Natural killer cell treated with Interleukin-12 subunit alpha and Interleukin-12 subunit beta and Interleukin-15 and Interleukin-18, amount 100 ng/mL, for 72 hours (primary cell): ENCODE data around the gene TRIM22. TPM values are rescaled to one million over a fixed set of nuclear protein-coding genes. Genes with fewer than 3 reads are reported as not detected.

Experiments
- ATAC-seq, 2 donors: fragments of 150-1000 bp; cut with Tn5 transposase in 1 of 2; sonication (Bioruptor Pico), chemical (Tn5 transposase) in 1 of 2; 2 replicates each; pipeline ENCODE4 v1.10.0; 2021
- DNase-seq: peaks from one replicate; pipeline ENCODE4 v3.0.0; 2022; ENCODE audit warnings: low spot score
- H3K27ac Mint-ChIP-seq, 2 donors: 1 replicate in 1 of 2; 2 replicates in 1 of 2; pipeline ENCODE4 v1.8.0; 2022; ENCODE audit warnings: mixed read lengths in 2 of 2, mild to moderate bottlenecking in 1 of 2, moderate library complexity in 1 of 2
- H3K27me3 Mint-ChIP-seq, 2 donors: 1 replicate in 1 of 2; 2 replicates in 1 of 2; pipeline ENCODE4 v1.8.0; 2022; ENCODE audit warnings: mixed read lengths in 2 of 2
- H3K36me3 Mint-ChIP-seq: one replicate; pipeline ENCODE4 v1.8.0; 2022; ENCODE audit warnings: mixed read lengths
- H3K4me1 Mint-ChIP-seq, 2 donors: 1 replicate in 1 of 2; 2 replicates in 1 of 2; pipeline ENCODE4 v1.8.0; 2022; ENCODE audit warnings: low read depth in 2 of 2, mixed read lengths in 2 of 2, mild to moderate bottlenecking in 1 of 2
- H3K4me3 Mint-ChIP-seq: one replicate; pipeline ENCODE4 v1.8.0; 2022; ENCODE audit warnings: mixed read lengths
- H3K9me3 Mint-ChIP-seq: 2 replicates; pipeline ENCODE4 v1.8.0; 2022; ENCODE audit warnings: mixed read lengths
- total RNA-seq, 2 donors: library from RNA; stranded (reverse); gene quantifications; one replicate each; pipeline ENCODE4 v1.2.3, GENCODE V29; 2022

TRIM22 gene
- total RNA-seq, 2 donors from 2014 or later: 89.3 to 144 TPM

- no peak for DNase-seq
- no peak for ATAC-seq
- Mint-ChIP-seq H3K4me1 (no peaks in the 10 kb centered on the region), H3K27me3 (peaks cover 3 to 26% of the 10 kb centered on the region in 2 donors), H3K9me3 (peaks cover 20% of the 10 kb centered on the region), H3K36me3 (peaks cover 23% of the 10 kb centered on the region), H3K27ac (no peak overlapping the region), H3K4me3 (no peak overlapping the region)
Measured at GRCh38 chr11:5737091-5737490, 47.5 kb downstream of the TRIM22 start.

- DNase-seq: no peak
- Mint-ChIP-seq H3K9me3 (peaks cover 20% of the 10 kb centered on the region), H3K4me1 (no peaks in the 10 kb centered on the region), H3K27me3 (peaks cover 3 to 33% of the 10 kb centered on the region in 2 donors), H3K27ac (no peak overlapping the region), H3K36me3 (peaks cover 29% of the 10 kb centered on the region), H3K4me3 (no peak overlapping the region)
- no peak for ATAC-seq
Measured at GRCh38 chr11:5737670-5738392, 48.2 kb downstream of the TRIM22 start.

DNA sequence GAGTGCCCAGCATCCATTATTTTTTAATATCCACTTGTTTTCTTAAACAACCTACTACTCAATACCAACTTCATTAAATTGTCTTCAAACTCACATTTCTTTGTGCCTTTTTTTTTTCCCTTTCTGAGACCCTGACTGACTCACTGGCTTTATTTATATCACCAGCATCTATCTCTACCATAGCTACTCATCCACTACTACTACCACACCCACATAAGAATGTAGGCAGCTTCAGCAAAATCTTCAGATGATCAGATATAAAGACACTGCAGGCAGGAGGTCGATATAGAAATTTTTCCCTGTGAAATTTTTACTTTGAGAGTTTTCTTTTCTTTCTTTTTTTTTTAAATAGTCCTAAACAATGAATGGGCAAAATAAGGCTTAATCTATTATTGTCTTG is 48.8 kb downstream of the TRIM22 start:
- H3K4me1 Mint-ChIP-seq: no peaks in the 10 kb centered on the region
- H3K27me3 Mint-ChIP-seq: peaks cover 3 to 35% of the 10 kb centered on the region in 2 donors
- peaks cover 29% of the 10 kb centered on the region for H3K36me3 Mint-ChIP-seq
- H3K27ac Mint-ChIP-seq: no peak overlapping the region
- H3K4me3 Mint-ChIP-seq: no peak overlapping the region
- DNase-seq (no peak), ATAC-seq (no peak)
- peaks cover 20% of the 10 kb centered on the region for H3K9me3 Mint-ChIP-seq

- Mint-ChIP-seq H3K4me1 (no peaks in the 10 kb centered on the region), H3K9me3 (peaks cover 5% of the 10 kb centered on the region), H3K27me3 (peaks cover 3 to 33% of the 10 kb centered on the region in 2 donors), H3K27ac (no peak overlapping the region), H3K4me3 (no peak overlapping the region), H3K36me3 (peaks cover 11% of the 10 kb centered on the region)
- ATAC-seq (no peak), DNase-seq (no peak)
Measured at GRCh38 chr11:5746614-5747013, 57.0 kb downstream of the TRIM22 start.

DNA sequence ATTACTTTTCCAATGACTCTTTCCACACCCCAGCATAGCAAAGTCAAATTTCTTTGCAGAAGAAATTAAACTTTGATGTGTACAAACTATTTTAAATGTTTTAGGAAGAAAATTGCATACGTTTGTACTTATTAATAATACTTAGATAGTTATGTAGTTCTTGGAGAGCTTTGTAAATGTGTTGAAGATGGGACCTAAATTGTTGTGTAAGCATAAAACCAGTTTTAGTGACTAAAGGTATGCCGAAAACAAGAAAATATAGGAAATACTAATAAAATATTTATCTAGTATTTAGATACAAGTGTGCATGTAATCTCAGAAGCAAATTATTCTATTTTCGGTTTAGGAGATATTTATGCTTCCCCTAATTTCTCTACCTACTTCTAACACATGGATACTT is 60.2 kb downstream of the TRIM22 start:
- Mint-ChIP-seq H3K36me3 (no peaks in the 10 kb centered on the region), H3K27me3 (peaks cover 0 to 11% of the 10 kb centered on the region in 2 donors), H3K4me3 (no peak overlapping the region), H3K9me3 (no peaks in the 10 kb centered on the region), H3K27ac (no peak overlapping the region), H3K4me1 (no peaks in the 10 kb centered on the region)
- ATAC-seq (no peak), DNase-seq (no peak)

DNA sequence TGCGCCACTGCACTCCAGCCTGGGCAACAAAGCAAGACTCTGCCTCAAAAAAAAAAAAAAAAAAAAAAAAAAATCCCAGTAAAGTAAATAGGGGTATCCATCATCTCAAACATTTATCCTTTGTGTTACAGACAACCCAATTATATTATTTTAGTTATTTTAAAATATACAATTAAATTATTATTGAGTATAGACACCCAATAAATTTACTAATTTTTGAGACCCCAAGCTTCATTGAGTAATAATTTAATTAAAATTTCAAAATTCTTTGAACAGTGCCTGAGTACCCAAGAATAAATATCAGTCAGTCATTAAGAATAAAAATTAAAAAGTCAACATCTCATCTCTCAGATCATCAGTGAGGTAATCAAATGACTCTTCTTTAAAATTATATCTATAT is 64.4 kb downstream of the TRIM22 start, which contains the start of gene OR52N4:
Gene OR52N4 (plus strand): TSS at position 301 of the 400 bp plus-strand sequence. CDS start 498 bp downstream, outside the sequence.
- no peak for DNase-seq
- Mint-ChIP-seq H3K9me3 (no peaks in the 10 kb centered on the region), H3K27me3 (peaks cover 16 to 19% of the 10 kb centered on the region in 2 donors), H3K36me3 (no peaks in the 10 kb centered on the region), H3K4me1 (no peaks in the 10 kb centered on the region), H3K4me3 (no peak within 1 kb of the TSS), H3K27ac (no peak within 1 kb of the TSS)
- ATAC-seq: no peak

Other genes with a start within 250 kb of the TRIM22 start
- not detected for gene OR51I1, start 248.3 kb upstream of the TRIM22 start, total RNA-seq
- gene OR51I2, start 240.5 kb upstream of the TRIM22 start, total RNA-seq: not detected
- not detected for gene OR52D1, start 201.1 kb upstream of the TRIM22 start, total RNA-seq
- gene UBQLN3, start 179.8 kb upstream of the TRIM22 start, total RNA-seq: not detected
- under 1 TPM in 1 of 2 donors, not detected in 1; 0.17 TPM for gene UBQLNL, start 173.1 kb upstream of the TRIM22 start, total RNA-seq
- gene OR52H1, start 141.2 kb upstream of the TRIM22 start, total RNA-seq: not detected
- gene OR52B6, start 108.9 kb upstream of the TRIM22 start, total RNA-seq: not detected
- gene TRIM6, start 93.2 kb upstream of the TRIM22 start, total RNA-seq: under 1 TPM in 1 of 2 donors, not detected in 1; 0.31 TPM
- gene TRIM34, start 64.8 kb upstream of the TRIM22 start, total RNA-seq: 1 to 10 TPM; 4.3 to 6.2 TPM
- gene TRIM5, start 4.7 kb upstream of the TRIM22 start, total RNA-seq: 10 to 100 TPM; 12.4 to 16.4 TPM
- under 1 TPM in 1 of 2 donors, not detected in 1; 0.21 TPM for gene OR56B1, start 46.7 kb downstream of the TRIM22 start, total RNA-seq
- under 1 TPM; 0.38 to 0.45 TPM for gene OR52N4, start 64.5 kb downstream of the TRIM22 start, total RNA-seq
- not detected for gene OR52N5, start 93.6 kb downstream of the TRIM22 start, total RNA-seq
- gene OR52N1, start 101.5 kb downstream of the TRIM22 start, total RNA-seq: not detected
- gene OR52N2, start 119.1 kb downstream of the TRIM22 start, total RNA-seq: not detected
- not detected for gene OR52E6, start 152.1 kb downstream of the TRIM22 start, total RNA-seq
- not detected for gene OR52E8, start 167.9 kb downstream of the TRIM22 start, total RNA-seq
- gene OR52E4, start 190.8 kb downstream of the TRIM22 start, total RNA-seq: not detected
- gene OR52E5, start 203.4 kb downstream of the TRIM22 start, total RNA-seq: not detected